ENCODE data around the gene ACTR1B. TPM values are rescaled to one million over a fixed set of nuclear protein-coding genes. Genes with fewer than 3 reads are reported as not detected.

ACTR1B gene
- total RNA-seq, 1 experiment from 2014 or later, result 58.2 TPM

GRCh38 chr2:97698530-97698929, 34.7 kb upstream of the ACTR1B start (continued):
- TF ChIP-seq SMAD4 (CRISPR knock-in tag; IDR thresholded peaks at IDR 0.05) (no peak), TCF7 (CRISPR knock-in tag; IDR thresholded peaks at IDR 0.05; ENCODE audit: low read depth) (no peak), E2F5 (CRISPR knock-in tag; IDR thresholded peaks at IDR 0.05) (no peak), ATF1 (CRISPR knock-in tag; IDR thresholded peaks at IDR 0.05) (no peak), ZBTB21 (CRISPR knock-in tag; IDR thresholded peaks at IDR 0.05; ENCODE audit: borderline replicate concordance) (no peak), MAX (CRISPR knock-in tag; IDR thresholded peaks at IDR 0.05) (no peak), HMGXB4 (CRISPR knock-in tag; IDR thresholded peaks at IDR 0.05) (no peak), PRDM15 (CRISPR knock-in tag; IDR thresholded peaks at IDR 0.05) (no peak), SOX15 (CRISPR knock-in tag; IDR thresholded peaks at IDR 0.05) (no peak)

- ATAC-seq (peak; percentile 73), DNase-seq (ENCODE audit: low spot score) (peak; percentile 92)
- peaks cover 6% of the 10 kb centered on the region; the same call in 1 of the 2 replicates for H3K27me3 Mint-ChIP-seq (ENCODE audit: low read depth)
- H3K4me1 Mint-ChIP-seq, result peaks cover 20% of the 10 kb centered on the region
- ChIA-PET CTCF (interaction anchor here (0.7 to 7.3 kb wide), 16 partner anchors 8 to 342 kb away, joined by 3 to 138 read pairs (median 5); partner anchors contain the start of genes ACTR1B, ANKRD36B, COX5B and ZAP70), POLR2A (interaction anchor here (1.2 kb wide), 1 partner anchor 34 kb away, joined by 4 read pairs; the partner anchor contains the start of gene ACTR1B)
- no peak for TF ChIP-seq HMGA2 (CRISPR knock-in tag; IDR thresholded peaks at IDR 0.05)
- peak; percentile 38; the same call in 1 of the 2 replicates for TF ChIP-seq HMGXB4 (CRISPR knock-in tag; IDR thresholded peaks at IDR 0.05)
- no peak for TF ChIP-seq SOX15 (CRISPR knock-in tag; IDR thresholded peaks at IDR 0.05)
- no peak for TF ChIP-seq ZBTB21 (CRISPR knock-in tag; IDR thresholded peaks at IDR 0.05; ENCODE audit: borderline replicate concordance)
- no peak for TF ChIP-seq TCF7 (CRISPR knock-in tag; IDR thresholded peaks at IDR 0.05; ENCODE audit: low read depth)
- TF ChIP-seq CTCF (IDR thresholded peaks at IDR 0.05), result peak; percentile 92
- H3K4me3 Mint-ChIP-seq, result no peak overlapping the region
- H3K9me3 Mint-ChIP-seq, result no peaks in the 10 kb centered on the region
- H3K27ac Mint-ChIP-seq, result no peak overlapping the region
- H3K36me3 Mint-ChIP-seq, result no peaks in the 10 kb centered on the region
These were observed 33.7 kb upstream of the ACTR1B start for GRCh38 chr2:97697252-97698235.

All from WTC11 (cell line).